A549 (cell line): Measurements from ENCODE around the gene CHEK1.

Experiments used
- CTCF ChIP-seq: fragments of >200 bp; sonication (Bioruptor Twin); formaldehyde crosslinking; IDR thresholded peaks from 3 replicates; pipeline ENCODE4 v1.5.1; 2016
- HOXA7 ChIP-seq: fragments of 250-450 bp; sonication (Bioruptor Pico); IDR thresholded peaks from 2 replicates; pipeline ENCODE4 v1.5.0; 2020; ENCODE audit warnings: mild to moderate bottlenecking, moderate library complexity
- MAFK ChIP-seq: fragments of 450-650 bp; IDR thresholded peaks from 2 replicates; pipeline ENCODE4 v1.6.1; 2014; ENCODE audit not compliant: partially characterized antibody
- MAZ ChIP-seq: fragments of 150-350 bp; IDR thresholded peaks from 2 replicates; pipeline ENCODE4 v1.6.1; 2014; ENCODE audit warnings: antibody characterized with exemption, low read depth, low read length, borderline replicate concordance
- POLR2A ChIP-seq: IDR thresholded peaks from 2 replicates; pipeline ENCODE4 v1.6.1; 2012; ENCODE audit warnings: mild to moderate bottlenecking, low read length
- TP53 ChIP-seq: fragments of 250-450 bp; sonication (Bioruptor Pico); IDR thresholded peaks from 2 replicates; pipeline ENCODE4 v1.5.0; 2021; ENCODE audit warnings: mild to moderate bottlenecking, moderate library complexity

- TF ChIP-seq MAZ (no peak), CTCF (no peak), MAFK (peak; percentile 38), POLR2A (no peak), HOXA7 (CRISPR knock-in tag) (no peak), TP53 (CRISPR knock-in tag) (no peak)
Observed at GRCh38 chr11:125587480-125587879, 37.5 kb upstream of the CHEK1 start.
